ENCODE results near the gene LTB4R.

DNA sequence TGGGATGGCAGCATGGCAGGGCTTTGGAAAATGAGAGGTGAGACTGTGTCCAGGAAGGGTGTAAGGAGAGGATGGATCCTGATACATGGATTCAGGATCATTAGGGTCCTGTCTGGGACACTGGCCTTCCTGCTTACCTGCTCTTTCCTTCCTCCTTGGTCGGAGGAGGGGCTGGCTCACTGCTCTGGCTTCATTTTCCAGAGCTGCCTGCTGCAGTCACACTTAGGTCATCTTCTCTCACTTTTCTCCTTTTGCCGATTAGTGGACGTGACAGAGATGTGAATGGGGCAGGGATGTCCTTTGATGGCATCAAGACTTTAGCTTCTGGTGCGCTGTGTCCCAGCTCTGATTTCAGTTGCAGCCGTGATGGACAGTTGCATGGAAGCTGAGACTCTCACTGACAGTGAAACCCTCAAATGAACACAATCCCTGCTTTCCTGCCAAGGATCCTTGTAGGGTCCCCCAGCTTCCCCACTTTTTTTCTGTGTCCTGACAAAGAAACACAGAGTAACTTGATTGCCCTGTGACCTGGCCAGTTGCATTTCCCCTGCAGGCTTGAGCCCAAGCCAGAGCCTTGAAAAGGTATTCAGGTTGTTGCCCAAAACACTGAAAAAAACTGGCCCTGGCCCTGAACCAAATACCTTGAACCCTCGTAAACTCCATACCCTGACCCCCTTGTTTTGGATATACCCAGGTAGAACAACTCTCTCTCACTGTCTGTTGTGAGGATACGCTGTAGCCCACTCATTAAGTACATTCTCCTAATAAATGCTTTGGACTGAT lies 2.8 kb upstream of the LTB4R start:
- TF ChIP-seq POU5F1 (IDR thresholded peaks at IDR 0.05; ENCODE audit: borderline replicate concordance, low read depth, low read length, partially characterized antibody) (no peak), ZSCAN32 (CRISPR knock-in tag; IDR thresholded peaks at IDR 0.05) (no peak), ZNF583 (CRISPR knock-in tag; IDR thresholded peaks at IDR 0.05) (no peak), ZNF431 (CRISPR knock-in tag; IDR thresholded peaks at IDR 0.05) (no peak), SIN3A (IDR thresholded peaks at IDR 0.05; ENCODE audit: borderline replicate concordance in 2 of 2, control insufficient read depth in 1 of 2, low read depth in 2 of 2, low read length in 2 of 2) (no peak)
- TF ChIP-seq, protein P1, sequence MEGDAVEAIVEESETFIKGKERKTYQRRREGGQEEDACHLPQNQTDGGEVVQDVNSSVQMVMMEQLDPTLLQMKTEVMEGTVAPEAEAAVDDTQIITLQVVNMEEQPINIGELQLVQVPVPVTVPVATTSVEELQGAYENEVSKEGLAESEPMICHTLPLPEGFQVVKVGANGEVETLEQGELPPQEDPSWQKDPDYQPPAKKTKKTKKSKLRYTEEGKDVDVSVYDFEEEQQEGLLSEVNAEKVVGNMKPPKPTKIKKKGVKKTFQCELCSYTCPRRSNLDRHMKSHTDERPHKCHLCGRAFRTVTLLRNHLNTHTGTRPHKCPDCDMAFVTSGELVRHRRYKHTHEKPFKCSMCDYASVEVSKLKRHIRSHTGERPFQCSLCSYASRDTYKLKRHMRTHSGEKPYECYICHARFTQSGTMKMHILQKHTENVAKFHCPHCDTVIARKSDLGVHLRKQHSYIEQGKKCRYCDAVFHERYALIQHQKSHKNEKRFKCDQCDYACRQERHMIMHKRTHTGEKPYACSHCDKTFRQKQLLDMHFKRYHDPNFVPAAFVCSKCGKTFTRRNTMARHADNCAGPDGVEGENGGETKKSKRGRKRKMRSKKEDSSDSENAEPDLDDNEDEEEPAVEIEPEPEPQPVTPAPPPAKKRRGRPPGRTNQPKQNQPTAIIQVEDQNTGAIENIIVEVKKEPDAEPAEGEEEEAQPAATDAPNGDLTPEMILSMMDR (IDR thresholded peaks at IDR 0.05 in 2 of 3, conservative IDR thresholded peaks at IDR 0.05 in 1 of 3; ENCODE audit: insufficient read depth in 2 of 3, low read depth in 1 of 3, low read length in 3 of 3): no peak

Measured in K562 (cell line).